Measurements from ENCODE around the gene THAP7. TPM values are rescaled to one million over a fixed set of nuclear protein-coding genes. Genes with fewer than 3 reads are reported as not detected.

Gene THAP7
- polyA plus RNA-seq, 1 donor (not counting 4 experiments of a cell fraction or from before 2014, with no cell fraction given): 10.4 TPM

DNA sequence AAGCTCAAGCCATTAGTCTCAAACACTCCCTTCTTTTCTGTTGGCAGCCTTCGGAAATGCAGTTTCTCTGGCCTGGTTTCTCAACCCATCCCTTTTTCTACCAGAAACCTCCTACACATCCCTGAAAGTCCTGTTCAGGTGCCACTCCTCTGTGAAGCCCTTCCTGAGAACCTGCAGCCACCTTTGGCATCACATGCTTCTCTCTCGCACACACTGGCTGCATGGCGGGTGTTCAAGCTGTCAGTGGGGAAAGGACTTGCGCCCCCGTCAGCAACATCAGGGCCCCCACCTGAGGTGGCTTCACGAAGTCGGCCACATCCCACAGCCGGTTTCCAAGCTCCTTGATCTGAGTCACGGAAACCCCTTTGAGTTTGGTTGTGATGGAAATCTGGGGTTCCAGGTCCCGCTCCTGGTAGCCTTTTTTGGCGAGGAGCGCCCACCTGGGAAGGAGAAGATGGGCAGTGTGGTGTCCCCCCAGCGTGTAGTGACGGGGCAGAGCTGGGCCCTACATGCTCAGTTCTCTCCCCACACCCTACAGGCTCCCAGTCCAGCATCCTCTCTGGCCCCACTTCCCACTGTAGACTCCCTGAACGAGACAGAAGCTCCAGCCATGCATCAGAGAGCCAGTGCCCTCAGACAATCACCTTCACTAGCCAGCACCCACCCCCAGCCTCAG is 42.1 kb upstream of the THAP7 start:
- dilution Hi-C loops (cut with MboI; ENCODE audit: extremely low pct_ligation_motif_present, low sequenced_read_pairs): no loop called here
- Histone ChIP-seq H3K36me3 (ENCODE audit: control insufficient read depth in 2 of 2, extremely low read depth in 1 of 2, insufficient read depth in 2 of 2, low read length in 2 of 2) (no peaks in the 10 kb centered on the region), H3K27ac (ENCODE audit: control insufficient read depth, insufficient read depth, low read length) (no peak overlapping the region), H3K9me3 (ENCODE audit: control insufficient read depth, low read depth, low read length) (no peaks in the 10 kb centered on the region), H3K79me2 (ENCODE audit: control insufficient read depth, insufficient read depth, low read length) (no peaks in the 10 kb centered on the region), H2AFZ (ENCODE audit: control insufficient read depth, low read length) (no peak overlapping the region), H3K4me1 (ENCODE audit: control insufficient read depth, extremely low read depth, insufficient read depth, low read length) (peaks cover 18% of the 10 kb centered on the region), H3K4me3 (ENCODE audit: control insufficient read depth in 2 of 3, extremely low read depth in 1 of 3, insufficient read depth in 2 of 3, low read depth in 1 of 3, low read length in 3 of 3) (no peak overlapping the region), H3K9ac (ENCODE audit: control insufficient read depth, extremely low read depth, insufficient read depth, low read length) (no peak overlapping the region), H3K9me1 (ENCODE audit: control insufficient read depth, extremely low read depth, insufficient read depth, low read length) (no peaks in the 10 kb centered on the region), H3K27me3 (ENCODE audit: control insufficient read depth, extremely low read depth, insufficient read depth, low read length) (no peaks in the 10 kb centered on the region), H3K4me2 (ENCODE audit: control insufficient read depth, extremely low read depth, insufficient read depth, low read depth, low read length) (no peak overlapping the region), H4K20me1 (ENCODE audit: control insufficient read depth, extremely low read depth, insufficient read depth, low read length) (no peaks in the 10 kb centered on the region)
- TF ChIP-seq, protein P1, sequence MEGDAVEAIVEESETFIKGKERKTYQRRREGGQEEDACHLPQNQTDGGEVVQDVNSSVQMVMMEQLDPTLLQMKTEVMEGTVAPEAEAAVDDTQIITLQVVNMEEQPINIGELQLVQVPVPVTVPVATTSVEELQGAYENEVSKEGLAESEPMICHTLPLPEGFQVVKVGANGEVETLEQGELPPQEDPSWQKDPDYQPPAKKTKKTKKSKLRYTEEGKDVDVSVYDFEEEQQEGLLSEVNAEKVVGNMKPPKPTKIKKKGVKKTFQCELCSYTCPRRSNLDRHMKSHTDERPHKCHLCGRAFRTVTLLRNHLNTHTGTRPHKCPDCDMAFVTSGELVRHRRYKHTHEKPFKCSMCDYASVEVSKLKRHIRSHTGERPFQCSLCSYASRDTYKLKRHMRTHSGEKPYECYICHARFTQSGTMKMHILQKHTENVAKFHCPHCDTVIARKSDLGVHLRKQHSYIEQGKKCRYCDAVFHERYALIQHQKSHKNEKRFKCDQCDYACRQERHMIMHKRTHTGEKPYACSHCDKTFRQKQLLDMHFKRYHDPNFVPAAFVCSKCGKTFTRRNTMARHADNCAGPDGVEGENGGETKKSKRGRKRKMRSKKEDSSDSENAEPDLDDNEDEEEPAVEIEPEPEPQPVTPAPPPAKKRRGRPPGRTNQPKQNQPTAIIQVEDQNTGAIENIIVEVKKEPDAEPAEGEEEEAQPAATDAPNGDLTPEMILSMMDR (optimal IDR thresholded peaks at IDR 0.05 in 1 of 3, IDR thresholded peaks at IDR 0.05 in 1 of 3, conservative IDR thresholded peaks at IDR 0.05 in 1 of 3; ENCODE audit: extremely low read depth in 1 of 3, insufficient read depth in 2 of 3, low read length in 3 of 3): no peak
- TF ChIP-seq EZH2 (IDR thresholded peaks at IDR 0.05; ENCODE audit: low read length): no peak
- FAIRE-seq: no peak
- no peak for DNase-seq (ENCODE audit: low read depth, low spot score)

DNA sequence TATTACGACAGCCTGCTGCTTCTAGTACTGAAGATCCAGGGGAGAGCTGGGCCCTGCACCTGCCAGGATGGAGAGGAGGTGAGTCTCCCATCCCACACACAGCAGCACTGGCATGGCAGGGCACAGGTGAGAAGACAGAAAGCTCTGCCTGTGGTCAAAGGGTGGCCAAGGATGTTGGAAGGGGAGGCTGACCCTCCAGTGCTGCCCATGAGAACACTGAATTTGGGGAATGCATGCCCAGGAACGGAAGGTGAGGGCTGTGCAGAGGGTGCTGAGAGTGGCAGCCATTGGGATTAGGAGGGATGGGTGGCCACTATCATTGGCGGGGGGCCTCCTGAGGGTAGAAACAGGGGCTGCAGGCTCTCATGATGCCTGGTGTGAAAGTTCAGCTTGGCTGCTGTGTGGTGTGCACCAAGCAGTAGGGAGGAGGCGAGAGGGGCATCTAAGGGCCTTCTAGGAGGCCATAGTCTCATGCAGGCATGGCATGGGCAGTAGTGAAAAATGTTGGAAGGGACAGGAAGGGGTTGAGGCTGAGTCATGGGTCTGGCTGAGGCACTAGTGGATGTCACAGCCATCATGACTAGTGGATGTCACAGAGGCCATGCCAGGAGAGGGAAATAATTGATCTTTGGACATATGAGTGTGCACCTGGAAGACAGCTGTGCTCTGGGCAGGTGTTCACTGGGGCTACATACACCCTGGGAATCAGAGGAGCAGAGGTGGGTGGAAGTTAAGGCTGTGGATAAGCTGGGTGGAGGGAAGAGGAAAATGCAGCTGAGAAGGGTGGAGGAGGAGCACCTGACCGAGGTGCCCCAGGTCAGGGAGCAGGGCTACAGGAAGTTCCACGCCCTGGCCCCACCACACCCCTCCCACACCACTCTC is 41.3 kb upstream of the THAP7 start:
- Histone ChIP-seq H3K9me3 (ENCODE audit: control insufficient read depth, low read depth, low read length) (no peaks in the 10 kb centered on the region), H3K4me3 (ENCODE audit: control insufficient read depth in 2 of 3, extremely low read depth in 1 of 3, insufficient read depth in 2 of 3, low read depth in 1 of 3, low read length in 3 of 3) (no peak overlapping the region), H3K9me1 (ENCODE audit: control insufficient read depth, extremely low read depth, insufficient read depth, low read length) (no peaks in the 10 kb centered on the region), H3K4me1 (ENCODE audit: control insufficient read depth, extremely low read depth, insufficient read depth, low read length) (peaks cover 18% of the 10 kb centered on the region), H2AFZ (ENCODE audit: control insufficient read depth, low read length) (no peak overlapping the region), H3K27ac (ENCODE audit: control insufficient read depth, insufficient read depth, low read length) (no peak overlapping the region), H3K79me2 (ENCODE audit: control insufficient read depth, insufficient read depth, low read length) (no peaks in the 10 kb centered on the region), H3K36me3 (ENCODE audit: control insufficient read depth in 2 of 2, extremely low read depth in 1 of 2, insufficient read depth in 2 of 2, low read length in 2 of 2) (no peaks in the 10 kb centered on the region), H3K4me2 (ENCODE audit: control insufficient read depth, extremely low read depth, insufficient read depth, low read depth, low read length) (no peak overlapping the region), H3K27me3 (ENCODE audit: control insufficient read depth, extremely low read depth, insufficient read depth, low read length) (no peaks in the 10 kb centered on the region), H3K9ac (ENCODE audit: control insufficient read depth, extremely low read depth, insufficient read depth, low read length) (no peak overlapping the region), H4K20me1 (ENCODE audit: control insufficient read depth, extremely low read depth, insufficient read depth, low read length) (no peaks in the 10 kb centered on the region)
- dilution Hi-C loops (cut with MboI; ENCODE audit: extremely low pct_ligation_motif_present, low sequenced_read_pairs): no loop called here
- DNase-seq (ENCODE audit: low read depth, low spot score) (no peak), FAIRE-seq (no peak)
- no peak for TF ChIP-seq EZH2 (IDR thresholded peaks at IDR 0.05; ENCODE audit: low read length)
- TF ChIP-seq, protein P1 (optimal IDR thresholded peaks at IDR 0.05 in 1 of 3, IDR thresholded peaks at IDR 0.05 in 1 of 3, conservative IDR thresholded peaks at IDR 0.05 in 1 of 3; ENCODE audit: extremely low read depth in 1 of 3, insufficient read depth in 2 of 3, low read length in 3 of 3): no peak
